HepG2 (cell line): Measurements from ENCODE around the gene CFAP92. TPM values are rescaled to one million over a fixed set of nuclear protein-coding genes. Genes with fewer than 3 reads are reported as not detected.
A peak's percentile ranks its signal among the peaks of the same experiment; 100 is the strongest.

ENCODE experiments used
- BCL6 ChIP-seq: IDR thresholded peaks from 2 replicates; pipeline ENCODE4 v1.6.1; 2016; ENCODE audit warnings: missing genetic modification reagents, missing compliant biosample characterization
- BORCS8-MEF2B ChIP-seq: sonication (generic); formaldehyde crosslinking; IDR thresholded peaks from 2 replicates; pipeline ENCODE4 v1.8.0; 2022; ENCODE audit warnings: mild to moderate bottlenecking, missing genetic modification reagents
- FOXK1 ChIP-seq: sonication (generic); formaldehyde crosslinking; IDR thresholded peaks from 2 replicates; pipeline ENCODE4 v1.4.0; 2020; ENCODE audit warnings: low read depth, missing genetic modification reagents, borderline replicate concordance
- JARID2 ChIP-seq: sonication (generic); formaldehyde crosslinking; IDR thresholded peaks from 2 replicates; pipeline ENCODE4 v1.8.1; 2023; ENCODE audit warnings: missing genetic modification reagents, inconsistent platforms; ENCODE audit not compliant: insufficient replicate concordance
- KIAA2018 ChIP-seq: sonication (generic); formaldehyde crosslinking; IDR thresholded peaks from 2 replicates; pipeline ENCODE4 v1.5.0; 2020; ENCODE audit warnings: mild to moderate bottlenecking, missing genetic modification reagents, borderline replicate concordance
- MTA1 ChIP-seq: sonication (generic); formaldehyde crosslinking; IDR thresholded peaks from 2 replicates; pipeline ENCODE4 v1.4.0; 2020; ENCODE audit warnings: missing genetic modification reagents, mild to moderate bottlenecking, borderline replicate concordance
- MXD1 ChIP-seq: sonication (generic); formaldehyde crosslinking; IDR thresholded peaks from 2 replicates; pipeline ENCODE4 v1.4.0; 2020; ENCODE audit warnings: mild to moderate bottlenecking, missing genetic modification reagents
- MYPOP ChIP-seq: sonication (generic); formaldehyde crosslinking; IDR thresholded peaks from 2 replicates; pipeline ENCODE4 v1.8.1; 2023; ENCODE audit warnings: mild to moderate bottlenecking, moderate library complexity, missing genetic modification reagents
- RNF2 ChIP-seq: fragments of 450-650 bp; conservative IDR thresholded peaks from 2 replicates; pipeline ENCODE4 v1.6.1; 2016; ENCODE audit warnings: low read depth
- ZNF639 ChIP-seq: conservative IDR thresholded peaks from 2 replicates; pipeline ENCODE4 v1.6.1; 2018; ENCODE audit warnings: missing genetic modification reagents
- polyA plus RNA-seq, 8 experiments: library from polyadenylated mRNA; depleted of rRNA in 3 of 8; stranded (reverse) in 7 of 8; unstranded in 1 of 8; fragments of >200 nt; fragmentation: Illumina TruSeq in 4 of 8; extraction: Trizol in 4 of 8; gene quantifications; 2 replicates each; pipeline versions ENCODE4 v1.2.1 to v1.2.3, GENCODE V29; 2011 to 2016; ENCODE audit warnings: low read depth in 4 of 8, missing spikeins in 1 of 8, mixed read lengths in 1 of 8; ENCODE audit not compliant: insufficient read depth in 1 of 8
- total RNA-seq, 5 experiments: library from RNA; depleted of rRNA; stranded (reverse); fragments of >200 nt; fragmentation: Illumina TruSeq; extraction: Trizol; gene quantifications; 2 replicates each; pipeline ENCODE4 v1.2.3, GENCODE V29; 2016; ENCODE audit warnings: low read depth in 1 of 5

The CFAP92 gene
- total and polyA plus RNA-seq, 2 of the 13 experiments (the other 11 are each of a cell fraction or from before 2014, with no cell fraction given): 0.18 to 0.46 TPM

- TF ChIP-seq MYPOP (CRISPR knock-in tag) (peak; percentile 78; the same call in 1 of the 2 replicates), ZNF639 (CRISPR knock-in tag) (peak; percentile 89; the same call in 1 of the 2 replicates), FOXK1 (CRISPR knock-in tag) (peak; percentile 94), RNF2 (peak; percentile 99), KIAA2018 (CRISPR knock-in tag) (no peak), BORCS8-MEF2B (peak; percentile 96), BCL6 (CRISPR knock-in tag) (peak; percentile 47; the same call in 1 of the 2 replicates), MTA1 (peak; percentile 79; the same call in 1 of the 2 replicates), MXD1 (peak; percentile 99), JARID2 (CRISPR knock-in tag) (peak; percentile 52)
These were observed 114.5 kb downstream of the CFAP92 start, which contains the start of gene ACAD9 (continued) for GRCh38 chr3:128879125-128879969.
